C4-2B (cell line): Measurements from ENCODE around the gene MRPL32.
A peak's percentile ranks its signal among the peaks of the same experiment; 100 is the strongest.

Source experiments
- H3K27ac ChIP-seq: fragments of 450-650 bp; 2 replicates; pipeline ENCODE4 v1.5.1; 2017
- ZFX ChIP-seq: fragments of 450-650 bp; IDR thresholded peaks from 2 replicates; pipeline ENCODE4 v1.6.1; 2017
- TF ChIP-seq, protein P1 (sequence below): fragments of 450-650 bp; conservative IDR thresholded peaks from 2 replicates; pipeline ENCODE4 v1.5.1; 2017; ENCODE audit warnings: mild to moderate bottlenecking

Gene MRPL32

DNA sequence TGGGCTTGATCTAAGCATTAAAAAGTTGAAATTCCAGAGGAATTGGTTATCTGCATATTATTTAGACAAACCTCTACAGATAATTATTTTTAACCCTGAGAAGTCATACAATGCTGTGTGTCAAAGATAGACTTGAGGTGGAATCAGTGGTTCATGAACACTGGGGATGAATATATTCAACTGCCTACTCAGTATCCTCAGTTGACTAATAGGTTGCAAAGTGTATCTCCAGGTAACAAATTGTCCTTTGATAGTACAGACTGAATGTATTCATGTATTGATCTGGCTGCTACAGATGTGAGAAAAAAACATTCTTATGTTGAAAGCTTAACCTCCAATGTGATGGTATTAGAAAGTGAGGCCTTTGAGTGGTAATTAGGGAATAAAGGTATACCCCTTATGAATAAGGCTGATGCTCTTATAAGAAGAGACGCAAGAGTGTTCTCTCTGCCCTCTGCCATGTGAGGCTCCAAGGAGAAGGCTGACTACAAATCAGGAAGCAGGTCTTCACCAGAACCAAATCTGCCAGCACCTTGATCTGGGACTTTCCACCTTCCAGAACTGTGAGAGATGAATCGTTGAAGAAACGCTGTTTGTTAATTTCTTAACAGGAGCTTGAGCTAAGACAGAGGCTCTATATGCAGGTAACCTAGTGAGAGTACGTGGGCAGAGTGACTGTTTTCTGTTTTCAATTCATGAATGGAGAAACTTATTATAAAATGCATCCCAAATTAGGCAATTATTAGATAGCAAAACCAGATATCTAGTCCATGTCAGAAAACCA is 7.5 kb downstream of the MRPL32 start:
- TF ChIP-seq ZFX = no peak
- TF ChIP-seq, protein P1, sequence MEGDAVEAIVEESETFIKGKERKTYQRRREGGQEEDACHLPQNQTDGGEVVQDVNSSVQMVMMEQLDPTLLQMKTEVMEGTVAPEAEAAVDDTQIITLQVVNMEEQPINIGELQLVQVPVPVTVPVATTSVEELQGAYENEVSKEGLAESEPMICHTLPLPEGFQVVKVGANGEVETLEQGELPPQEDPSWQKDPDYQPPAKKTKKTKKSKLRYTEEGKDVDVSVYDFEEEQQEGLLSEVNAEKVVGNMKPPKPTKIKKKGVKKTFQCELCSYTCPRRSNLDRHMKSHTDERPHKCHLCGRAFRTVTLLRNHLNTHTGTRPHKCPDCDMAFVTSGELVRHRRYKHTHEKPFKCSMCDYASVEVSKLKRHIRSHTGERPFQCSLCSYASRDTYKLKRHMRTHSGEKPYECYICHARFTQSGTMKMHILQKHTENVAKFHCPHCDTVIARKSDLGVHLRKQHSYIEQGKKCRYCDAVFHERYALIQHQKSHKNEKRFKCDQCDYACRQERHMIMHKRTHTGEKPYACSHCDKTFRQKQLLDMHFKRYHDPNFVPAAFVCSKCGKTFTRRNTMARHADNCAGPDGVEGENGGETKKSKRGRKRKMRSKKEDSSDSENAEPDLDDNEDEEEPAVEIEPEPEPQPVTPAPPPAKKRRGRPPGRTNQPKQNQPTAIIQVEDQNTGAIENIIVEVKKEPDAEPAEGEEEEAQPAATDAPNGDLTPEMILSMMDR = no peak

DNA sequence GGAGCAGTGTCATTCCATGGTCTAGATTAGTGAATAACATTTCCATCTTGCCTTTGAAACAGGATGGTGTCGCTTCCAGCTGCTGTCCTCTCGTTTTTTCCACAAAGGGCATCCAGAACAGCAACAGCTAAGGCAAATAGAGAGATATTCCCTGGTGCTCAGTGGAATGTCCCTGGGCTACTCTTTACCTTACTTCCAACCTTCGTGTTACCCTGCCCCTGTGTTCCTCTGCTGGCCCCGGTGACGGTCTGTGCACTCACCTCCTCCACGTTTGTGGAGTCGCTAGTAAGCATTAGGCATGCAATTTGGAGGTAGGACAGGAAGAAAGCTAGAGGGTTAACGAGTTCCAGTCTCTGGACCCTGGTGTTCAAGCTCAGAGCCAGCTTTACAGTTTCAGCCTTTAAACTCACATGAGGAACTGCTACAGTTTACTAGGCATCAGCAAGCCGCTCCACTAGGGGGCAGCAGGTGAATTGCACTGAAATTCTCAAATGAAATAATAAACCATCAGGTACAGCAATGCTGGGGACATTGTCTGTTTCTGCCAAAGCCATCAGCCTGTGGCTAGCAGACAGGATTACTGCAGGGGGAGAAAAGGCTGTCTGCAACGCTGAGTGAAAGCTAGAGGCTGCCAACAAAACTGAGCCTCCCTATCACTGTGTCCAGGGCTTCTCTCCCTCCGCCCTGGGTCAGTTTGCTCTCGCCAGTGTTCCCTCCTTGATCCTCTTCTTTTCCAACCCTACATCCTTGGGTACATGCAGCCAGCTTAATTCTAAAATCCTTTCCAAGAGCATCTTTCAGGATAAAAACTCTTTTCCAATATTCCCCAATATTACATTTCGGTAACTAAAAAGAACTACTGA is 9.0 kb downstream of the MRPL32 start:
- TF ChIP-seq, protein P1 = peak; percentile 93
- TF ChIP-seq ZFX = no peak
- H3K27ac ChIP-seq = no peak overlapping the region

More for the DNA sequence above, 7.5 kb downstream of the MRPL32 start:
- H3K27ac ChIP-seq = no peak overlapping the region

DNA sequence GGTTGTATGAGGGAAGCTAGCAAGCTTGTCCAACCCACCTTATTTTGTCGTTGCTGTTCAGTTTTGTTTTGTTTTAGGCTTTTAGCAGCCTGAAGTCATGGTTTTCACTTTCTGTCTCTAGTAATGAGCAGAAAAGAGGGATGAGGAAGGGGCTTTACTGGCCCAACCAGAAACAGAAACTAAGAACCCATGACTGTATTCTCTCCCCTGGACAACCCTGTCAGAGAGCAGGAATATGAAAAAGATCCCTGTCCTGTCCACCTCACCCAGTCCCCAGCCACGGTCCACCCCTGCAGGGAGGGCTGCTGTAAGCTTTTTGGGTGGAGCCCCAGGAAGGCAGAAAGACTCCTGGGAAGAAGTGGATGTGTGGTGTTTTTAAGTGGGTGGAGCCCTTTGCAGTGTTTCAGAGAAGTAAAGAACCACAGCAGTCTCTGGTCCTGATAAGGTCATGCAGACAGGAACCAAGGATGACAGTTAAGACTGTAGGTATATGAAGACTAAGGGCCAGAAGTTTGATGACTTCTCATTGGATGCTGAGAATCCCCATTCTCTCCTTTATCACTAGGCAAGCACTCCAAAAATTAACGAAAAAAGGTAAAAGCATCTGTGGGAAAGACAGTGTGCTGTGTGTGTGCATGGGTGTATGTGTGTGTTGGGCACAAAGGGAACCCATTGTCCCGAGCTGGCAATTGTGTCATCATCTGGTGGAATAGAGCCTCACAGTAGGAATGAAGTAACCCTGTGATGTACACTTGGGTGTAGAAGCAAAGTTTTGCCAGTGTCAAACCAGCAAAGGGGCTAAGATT is 13.8 kb downstream of the MRPL32 start:
- TF ChIP-seq ZFX = no peak
- TF ChIP-seq, protein P1 = no peak
- H3K27ac ChIP-seq = no peak overlapping the region

DNA sequence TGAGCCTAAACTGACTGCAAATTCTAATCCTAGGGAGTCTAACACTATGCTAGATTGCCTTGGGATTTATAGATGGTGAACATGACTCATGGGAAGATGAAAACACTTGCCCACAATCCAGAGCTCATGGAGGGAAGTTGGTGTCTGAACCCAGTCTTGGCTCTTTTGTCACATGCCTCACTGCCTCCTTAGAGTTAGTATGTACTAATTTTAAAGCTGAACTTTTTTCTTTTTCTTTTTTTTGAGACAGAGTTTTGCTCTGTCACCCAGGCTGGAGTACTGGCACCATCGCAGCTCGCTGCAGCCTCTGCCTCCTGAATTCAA is 14.4 kb downstream of the MRPL32 start:
- H3K27ac ChIP-seq = no peak overlapping the region
- TF ChIP-seq, protein P1 = no peak
- TF ChIP-seq ZFX = no peak

DNA sequence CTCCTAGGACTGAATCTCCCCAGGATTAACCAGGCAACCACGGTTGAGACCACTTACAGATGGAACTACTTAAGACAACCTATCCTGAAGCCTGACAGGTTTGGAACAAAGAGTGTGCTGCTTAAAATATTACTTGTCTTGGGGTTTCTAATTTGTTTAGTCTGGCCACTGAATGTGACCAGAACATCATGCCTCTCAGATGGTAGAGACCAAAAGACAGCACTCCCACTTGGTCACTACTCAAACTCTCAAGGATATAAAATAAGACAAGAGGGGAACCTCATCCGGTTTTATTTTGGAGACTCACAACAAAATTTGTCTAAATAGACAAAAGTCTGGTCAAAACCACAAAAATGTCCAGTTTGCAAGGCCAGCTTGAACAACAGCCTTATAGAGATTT is 15.3 kb downstream of the MRPL32 start:
- TF ChIP-seq, protein P1 = no peak
- no peak for TF ChIP-seq ZFX
- H3K27ac ChIP-seq = no peak overlapping the region

DNA sequence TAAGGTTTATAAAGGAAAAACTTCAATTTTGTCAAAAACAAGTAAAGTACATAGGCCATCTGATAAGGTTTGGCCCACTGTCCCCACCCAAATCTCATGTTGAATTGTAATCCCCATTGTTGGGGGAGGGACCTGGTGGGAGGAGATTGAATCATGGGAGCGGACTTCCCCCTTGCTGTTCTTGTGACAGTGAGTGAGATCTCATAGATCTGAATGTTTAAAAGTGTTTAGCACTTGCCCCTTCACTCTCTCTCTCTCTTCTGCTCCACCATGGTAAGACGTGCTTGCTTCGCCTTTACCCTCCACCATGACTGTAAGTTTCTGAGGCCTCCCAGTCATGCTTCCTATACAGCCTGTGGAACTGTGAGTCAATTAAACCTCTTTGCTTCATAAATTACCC is 18.2 kb downstream of the MRPL32 start:
- TF ChIP-seq, protein P1 = no peak
- TF ChIP-seq ZFX = no peak
- no peak overlapping the region for H3K27ac ChIP-seq
